ENCODE measurements around the gene CEP135. TPM values are rescaled to one million over a fixed set of nuclear protein-coding genes. Genes with fewer than 3 reads are reported as not detected.
A peak's percentile ranks its signal among the peaks of the same experiment; 100 is the strongest.
"Not testable (repeated sequence)": the region's sequence is repeated elsewhere in the genome, so short reads cannot be mapped to it uniquely, and the experiment has no call there.

CEP135 gene
- total RNA-seq, 1 donor from 2014 or later, result 15.5 TPM

- Mint-ChIP-seq H3K9me3 (peaks cover 22% of the 10 kb centered on the region), H3K4me1 (peaks cover 16% of the 10 kb centered on the region), H3K27ac (no peak overlapping the region), H3K36me3 (peaks cover 17% of the 10 kb centered on the region), H3K4me3 (no peak overlapping the region), H3K27me3 (ENCODE audit: low read depth) (no peaks in the 10 kb centered on the region)
- no peak for TF ChIP-seq CTCF (IDR thresholded peaks at IDR 0.05; ENCODE audit: unreplicated experiment)
- DNase-seq (ENCODE audit: low spot score in 2 of 2, unreplicated experiment in 2 of 2), result no peak
Measured at GRCh38 chr4:56067826-56068225, 119.1 kb downstream of the CEP135 start.

- not testable (repeated sequence) for H3K4me3 Mint-ChIP-seq; H3K27ac Mint-ChIP-seq; H3K27me3 Mint-ChIP-seq (ENCODE audit: low read depth); DNase-seq (ENCODE audit: low spot score in 2 of 2, unreplicated experiment in 2 of 2); H3K4me1 Mint-ChIP-seq
- Mint-ChIP-seq H3K9me3 (peaks cover 23% of the 10 kb centered on the region), H3K36me3 (peaks cover 19% of the 10 kb centered on the region)
Measured at GRCh38 chr4:56072730-56073129, 124.0 kb downstream of the CEP135 start.

- Mint-ChIP-seq H3K4me3 (no peak overlapping the region), H3K4me1 (peaks cover 21% of the 10 kb centered on the region), H3K27ac (peak overlapping the region; percentile 21), H3K27me3 (ENCODE audit: low read depth) (no peaks in the 10 kb centered on the region), H3K9me3 (peaks cover 4% of the 10 kb centered on the region), H3K36me3 (peaks cover 2% of the 10 kb centered on the region)
- DNase-seq (ENCODE audit: low spot score in 2 of 2, unreplicated experiment in 2 of 2), result no peak
- no peak for TF ChIP-seq CTCF (IDR thresholded peaks at IDR 0.05; ENCODE audit: unreplicated experiment)
Measured at GRCh38 chr4:56077676-56078075, 128.9 kb downstream of the CEP135 start.

GRCh38 chr4:56078866-56079265 is 130.1 kb downstream of the CEP135 start:
- Mint-ChIP-seq H3K4me1 (peaks cover 24% of the 10 kb centered on the region), H3K4me3 (no peak overlapping the region), H3K27ac (peak overlapping the region; percentile 15), H3K36me3 (no peaks in the 10 kb centered on the region), H3K27me3 (ENCODE audit: low read depth) (no peaks in the 10 kb centered on the region), H3K9me3 (no peaks in the 10 kb centered on the region)
- TF ChIP-seq CTCF (IDR thresholded peaks at IDR 0.05; ENCODE audit: unreplicated experiment), result no peak
- DNase-seq (ENCODE audit: low spot score in 2 of 2, unreplicated experiment in 2 of 2), result no peak

GRCh38 chr4:56080384-56080783 is 131.6 kb downstream of the CEP135 start:
- no peak for DNase-seq (ENCODE audit: low spot score in 2 of 2, unreplicated experiment in 2 of 2)
- Mint-ChIP-seq H3K9me3 (no peaks in the 10 kb centered on the region), H3K27ac (no peak overlapping the region), H3K27me3 (ENCODE audit: low read depth) (no peaks in the 10 kb centered on the region), H3K36me3 (no peaks in the 10 kb centered on the region), H3K4me1 (peaks cover 24% of the 10 kb centered on the region), H3K4me3 (no peak overlapping the region)
- TF ChIP-seq CTCF (IDR thresholded peaks at IDR 0.05; ENCODE audit: unreplicated experiment), result no peak

GRCh38 chr4:56082829-56083228 is 134.1 kb downstream of the CEP135 start:
- Mint-ChIP-seq H3K4me1 (peaks cover 14% of the 10 kb centered on the region), H3K9me3 (no peaks in the 10 kb centered on the region), H3K36me3 (no peaks in the 10 kb centered on the region), H3K27me3 (ENCODE audit: low read depth) (no peaks in the 10 kb centered on the region), H3K27ac (peak overlapping the region; percentile 18), H3K4me3 (no peak overlapping the region)
- DNase-seq (ENCODE audit: low spot score in 2 of 2, unreplicated experiment in 2 of 2), result no peak
- TF ChIP-seq CTCF (IDR thresholded peaks at IDR 0.05; ENCODE audit: unreplicated experiment), result no peak

Other genes with a start within 250 kb of the CEP135 start
- not detected in 3 replicates for gene EXOC1L, start 129.2 kb upstream of the CEP135 start, total RNA-seq
- gene EXOC1, start 95.3 kb upstream of the CEP135 start, total RNA-seq, result 29.0 to 30.1 TPM (median 29.5 TPM) in 3 replicates

All from mesothelial cell of epicardium (in vitro differentiated cells).